CD4-positive, alpha-beta T cell treated with Interleukin-12 subunit alpha and Interleukin-12 subunit beta, for 1 hour (primary cell): Measurements from ENCODE around the gene ACTR1B.
"Not testable (repeated sequence)": the region's sequence is repeated elsewhere in the genome, so short reads cannot be mapped to it uniquely, and the experiment has no call there.

Experiments used
- DNase-seq: peaks from one replicate; pipeline ENCODE4 v3.0.0-alpha.2; 2020

Gene ACTR1B

DNA sequence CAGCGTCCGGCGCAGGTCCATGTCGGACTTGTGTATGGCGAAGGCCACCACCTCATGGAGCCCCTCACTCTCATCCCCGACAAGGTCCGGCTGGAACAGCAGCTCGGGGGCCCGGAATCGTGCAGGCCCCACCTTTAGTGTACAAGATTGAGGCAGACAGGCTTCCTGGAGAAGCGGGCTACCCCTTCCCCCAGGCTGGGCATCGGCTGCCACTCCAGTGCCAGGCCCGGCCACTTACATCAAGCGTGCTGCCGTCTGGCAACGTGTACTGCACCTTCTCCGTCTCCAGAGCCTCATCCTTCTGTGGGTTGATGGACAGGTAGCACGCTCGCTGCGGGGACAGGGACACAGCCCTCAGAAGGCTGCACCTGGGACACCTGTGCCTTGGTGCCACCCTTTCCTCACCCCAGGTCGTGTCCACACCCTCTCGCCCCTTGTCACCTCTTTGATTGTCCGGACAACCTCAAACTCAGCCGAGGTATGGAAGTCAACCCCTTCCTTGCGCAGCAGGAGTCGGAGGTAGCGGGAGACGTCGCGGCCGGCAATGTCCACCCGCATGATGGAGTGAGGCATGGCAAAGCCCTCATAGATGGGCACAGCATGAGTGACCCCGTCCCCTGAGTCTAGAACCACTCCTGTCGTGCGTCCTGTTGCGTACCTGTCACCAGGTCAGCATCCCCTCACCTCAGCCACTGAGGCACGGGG lies 5.7 kb downstream of the ACTR1B start:
- DNase-seq, result no peak

DNA sequence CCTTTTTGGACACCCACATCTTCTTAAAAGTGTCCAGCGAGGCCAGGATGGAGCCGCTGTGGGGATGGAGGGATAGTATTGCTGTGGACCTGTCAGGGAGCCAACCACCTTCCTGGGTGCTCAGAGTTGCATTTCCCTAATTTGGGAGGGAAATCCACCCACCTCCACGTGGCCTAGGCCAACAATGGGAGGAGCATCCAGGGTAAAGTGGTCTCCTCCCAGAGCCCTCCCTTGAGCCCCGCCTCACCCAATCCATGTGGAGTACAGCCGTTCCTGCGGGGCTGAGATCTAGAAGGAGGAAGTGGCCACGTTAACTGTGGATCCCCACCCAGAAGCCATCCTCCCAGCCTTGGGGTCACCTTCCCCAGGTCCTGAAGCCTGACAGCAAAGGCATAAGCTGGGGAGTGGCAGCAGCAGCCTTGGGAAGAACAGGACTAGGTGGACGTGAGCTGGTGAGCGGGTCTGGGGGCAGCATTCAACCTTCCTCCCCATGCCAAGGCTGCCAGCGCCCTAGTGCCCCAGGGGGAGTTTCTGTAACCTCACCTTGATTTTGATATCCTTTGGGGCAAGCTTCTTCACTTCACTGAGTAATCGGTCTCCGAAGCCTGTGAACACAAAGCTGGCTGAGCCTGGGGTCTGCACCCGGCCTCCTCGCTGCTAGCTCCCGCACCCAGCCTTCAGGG lies 6.8 kb downstream of the ACTR1B start:
- no peak for DNase-seq

DNA sequence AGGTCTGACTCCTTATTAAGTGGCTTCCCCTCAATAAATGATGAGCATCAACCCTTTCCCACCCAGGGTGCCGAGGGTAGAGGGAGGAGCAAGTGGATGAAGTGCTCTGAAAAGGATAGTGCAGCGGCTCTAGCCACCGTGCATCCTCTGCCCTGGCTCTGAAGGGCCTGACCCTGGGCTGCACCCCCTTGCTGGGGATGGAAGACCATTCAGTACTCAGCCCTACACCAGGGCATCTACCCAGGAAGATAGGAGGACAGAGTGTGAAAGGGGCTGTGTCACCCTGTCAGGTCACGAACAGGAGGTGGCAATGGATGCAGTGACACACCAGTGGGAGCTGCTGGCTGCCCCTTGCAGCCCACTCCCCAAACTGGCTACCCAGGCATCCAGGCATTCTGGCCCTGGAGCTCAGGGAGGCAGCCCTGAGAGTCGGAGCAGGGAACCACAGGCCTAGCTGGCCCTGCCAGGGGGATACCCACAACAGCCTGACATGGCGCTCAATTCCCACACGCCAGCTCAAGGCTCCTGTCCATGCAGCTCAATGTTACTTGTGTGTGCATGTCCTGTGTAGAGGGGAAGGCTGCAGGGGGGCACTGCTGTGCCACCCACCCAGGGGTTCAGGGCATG lies 7.6 kb downstream of the ACTR1B start:
- DNase-seq, result no peak

DNA sequence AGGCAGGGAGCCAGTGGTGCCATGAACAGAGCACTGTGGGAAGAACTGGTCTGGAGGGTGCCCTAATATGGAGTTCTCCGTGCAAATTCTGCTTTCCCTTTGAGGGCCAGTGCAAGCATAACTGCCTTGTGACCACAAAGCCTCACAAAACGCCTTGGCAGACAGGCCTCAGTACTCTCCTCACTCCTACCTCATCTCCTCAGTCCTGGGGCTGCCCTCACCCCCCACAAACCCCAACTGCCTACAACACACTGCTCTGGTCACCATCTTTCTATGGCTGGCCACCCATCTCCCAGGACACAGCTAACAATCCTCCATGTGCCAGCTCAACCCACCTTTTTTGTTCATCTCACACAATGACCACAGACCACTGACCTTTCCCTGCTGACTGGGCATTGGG lies 9.1 kb downstream of the ACTR1B start:
- no peak for DNase-seq

- no peak for DNase-seq
Measured at GRCh38 chr2:97654309-97654708, 9.5 kb downstream of the ACTR1B start.

DNA sequence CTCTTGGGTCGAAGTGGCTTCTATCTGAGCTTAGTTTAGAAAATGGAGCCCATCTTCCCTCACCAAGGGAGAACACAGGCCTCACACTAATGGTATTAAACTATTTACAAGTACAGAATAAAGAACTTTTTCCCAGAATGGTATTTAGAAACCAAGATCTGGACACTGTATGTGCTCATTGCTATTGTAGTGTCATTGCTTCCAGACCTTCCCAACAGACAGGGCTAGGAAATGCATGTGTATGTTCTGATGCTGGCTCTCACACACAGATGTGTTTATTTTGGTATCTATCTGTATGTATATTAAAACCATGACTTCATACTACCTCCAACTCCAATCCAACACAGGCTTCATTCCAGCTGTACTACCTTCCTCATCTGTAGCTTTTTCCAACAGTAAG lies 10.0 kb downstream of the ACTR1B start:
- no peak for DNase-seq

- DNase-seq, result no peak
Measured at GRCh38 chr2:97653473-97653872, 10.4 kb downstream of the ACTR1B start.

- no peak for DNase-seq
Measured at GRCh38 chr2:97651114-97651513, 12.7 kb downstream of the ACTR1B start.

DNA sequence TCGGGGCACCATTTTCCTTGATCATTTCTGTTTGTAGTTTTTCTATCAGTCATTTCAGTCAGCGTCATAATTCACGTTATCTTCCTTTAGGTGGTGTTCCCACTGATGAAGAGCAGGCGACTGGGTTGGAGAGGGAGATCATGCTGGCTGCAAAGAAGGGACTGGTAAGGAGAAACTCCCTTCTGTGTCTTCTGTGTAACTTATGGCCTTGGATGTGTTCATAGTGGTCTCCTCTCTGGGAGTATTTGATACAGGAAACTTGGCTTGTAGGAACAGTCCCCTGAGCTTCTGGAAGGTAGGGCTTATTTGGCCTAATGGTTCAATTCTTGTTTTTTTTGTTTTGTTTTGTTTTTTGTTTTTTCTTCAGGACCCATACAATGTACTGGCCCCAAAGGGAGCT lies 16.9 kb downstream of the ACTR1B start:
- no peak for DNase-seq

- peak; percentile 98 for DNase-seq
Measured at GRCh38 chr2:97645695-97646629, 17.9 kb downstream of the ACTR1B start, which contains the start of gene COX5B. Gene COX5B (plus strand): TSS chr2:97646062. CDS start chr2:97646087, 25 bp downstream.

DNA sequence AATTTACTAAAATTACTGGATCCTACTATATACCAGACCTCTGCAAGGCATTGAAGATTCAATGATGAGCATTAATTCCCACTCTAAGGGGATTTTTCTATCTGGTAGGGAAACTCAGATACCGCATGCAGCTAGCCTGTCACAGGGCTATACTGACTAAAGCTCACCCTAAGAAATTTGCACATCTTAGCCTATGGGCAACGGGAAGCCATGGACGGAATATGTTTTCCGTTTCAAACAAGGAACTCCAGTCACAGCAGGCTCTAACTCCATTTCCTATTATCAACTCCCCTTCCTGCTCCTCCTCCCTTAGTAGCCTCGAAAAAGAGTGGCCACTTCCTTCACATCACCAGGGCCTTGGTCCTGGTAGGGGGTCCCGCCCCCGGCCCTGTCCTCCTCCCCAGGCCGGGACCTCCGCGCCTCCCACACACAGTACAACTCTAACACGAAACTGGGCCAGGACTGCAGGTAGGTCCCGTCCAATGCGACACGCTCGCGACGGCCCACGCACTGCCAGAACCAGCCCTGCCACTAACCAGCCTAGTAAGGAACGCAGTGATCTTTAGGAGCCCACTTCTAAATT lies 18.6 kb downstream of the ACTR1B start:
- DNase-seq, result no peak

- no peak for DNase-seq
Measured at GRCh38 chr2:97644023-97644717, 19.7 kb downstream of the ACTR1B start.

DNA sequence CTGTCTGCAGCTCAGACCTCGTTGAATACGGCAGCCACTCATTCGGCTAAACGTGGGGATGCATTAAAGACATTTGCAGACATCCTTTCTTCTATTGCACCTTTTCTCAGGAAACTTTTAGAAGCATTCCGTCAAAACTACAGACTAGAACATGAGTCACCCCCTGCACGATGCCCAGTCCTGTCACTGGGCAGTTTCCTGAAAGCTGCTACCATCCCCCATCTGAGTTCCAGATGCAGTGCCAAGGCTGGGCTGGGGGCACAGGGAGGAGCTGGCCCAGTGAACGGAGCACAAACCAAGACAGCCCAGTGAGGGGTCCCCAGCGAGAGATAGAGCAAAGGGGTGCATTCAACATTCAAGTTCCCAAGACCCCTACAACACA lies 37.8 kb downstream of the ACTR1B start:
- not testable (repeated sequence) for DNase-seq

- not testable (repeated sequence) for DNase-seq
Measured at GRCh38 chr2:97625354-97626048, 38.3 kb downstream of the ACTR1B start.

- not testable (repeated sequence) for DNase-seq
Measured at GRCh38 chr2:97622976-97623375, 40.9 kb downstream of the ACTR1B start.

GRCh38 chr2:97620492-97620891 lies 43.4 kb downstream of the ACTR1B start:
- DNase-seq, result not testable (repeated sequence)

DNA sequence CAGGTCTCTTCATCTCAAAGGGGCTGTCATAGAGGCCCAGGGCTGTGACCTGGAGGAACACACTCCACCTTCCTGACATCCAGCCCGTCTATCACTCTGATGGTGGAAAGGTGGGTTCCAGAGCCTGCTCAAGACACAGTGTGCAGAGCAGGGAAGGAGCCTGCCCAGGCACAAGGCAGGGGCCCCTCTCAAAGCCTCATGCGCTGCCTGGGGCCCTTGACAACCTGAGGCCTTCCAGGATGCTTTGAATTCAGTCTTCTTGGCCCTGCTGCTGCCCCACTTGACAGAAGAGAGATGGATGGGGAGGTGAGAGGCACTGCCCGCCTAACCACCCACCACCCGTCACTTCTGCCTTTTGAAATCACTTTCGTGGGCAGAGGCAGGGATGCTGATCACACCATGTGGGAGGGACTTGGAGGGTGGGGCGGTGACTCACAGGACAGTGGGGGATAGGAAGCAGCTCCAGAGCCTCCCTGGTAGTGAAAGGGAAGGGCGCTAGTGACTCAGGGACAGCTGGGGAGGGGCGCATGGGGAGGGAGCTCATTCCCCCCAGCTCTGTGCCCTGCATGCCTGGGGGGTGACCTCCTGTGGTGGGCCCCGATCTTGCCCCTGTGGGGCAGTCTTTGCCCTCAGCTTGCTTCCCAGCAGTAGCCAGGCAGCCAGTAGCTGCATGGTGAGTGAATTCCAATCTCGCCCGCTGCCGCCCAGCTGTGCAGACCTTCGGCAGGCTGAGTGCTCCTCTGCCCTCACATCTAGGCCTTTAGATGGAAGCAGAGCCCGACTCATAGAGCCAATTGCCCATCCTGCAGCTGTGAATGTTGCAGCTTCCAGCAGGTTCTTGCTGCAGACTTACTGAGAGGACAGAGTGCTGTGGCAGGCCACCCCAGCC lies 44.7 kb downstream of the ACTR1B start:
- not testable (repeated sequence) for DNase-seq

DNA sequence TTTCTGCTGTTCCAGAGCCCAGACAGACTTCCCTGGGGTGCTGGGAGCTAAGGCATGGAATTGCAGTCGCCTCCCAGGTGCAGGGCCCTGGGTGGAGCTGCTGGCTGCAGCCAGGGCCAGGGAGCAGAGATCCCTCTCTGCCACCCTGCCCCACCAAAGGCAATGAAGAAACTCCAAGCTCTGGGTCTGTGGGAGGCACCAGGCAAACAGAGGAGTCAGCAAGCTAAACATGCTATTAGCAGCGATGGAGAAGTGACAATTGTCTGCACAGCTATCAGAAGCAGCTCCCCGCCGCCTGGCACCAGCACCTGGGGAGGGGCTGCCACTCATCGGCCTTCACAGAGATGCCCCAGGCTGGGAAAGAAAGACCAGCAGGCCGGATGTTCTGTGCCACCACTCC lies 45.9 kb downstream of the ACTR1B start:
- no peak for DNase-seq

DNA sequence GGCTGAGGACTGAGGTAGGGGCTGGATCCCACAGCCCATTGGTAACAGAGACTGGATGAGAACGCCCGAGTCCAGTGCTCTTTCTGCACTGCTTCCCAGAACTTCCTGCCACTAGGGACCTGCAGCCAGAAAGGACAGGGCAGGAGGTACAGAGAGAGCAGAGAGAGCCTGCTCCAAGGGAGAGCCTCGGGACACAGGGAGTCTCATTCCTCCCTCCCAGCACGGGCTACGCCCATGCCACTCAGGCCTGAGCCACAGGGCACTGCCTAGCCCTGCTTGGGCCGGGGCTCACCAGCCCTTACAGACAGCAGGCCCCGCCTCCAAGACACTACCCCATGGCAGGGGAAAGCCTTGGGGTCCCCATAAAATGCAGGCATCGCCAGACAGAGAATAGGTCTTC lies 48.1 kb downstream of the ACTR1B start:
- DNase-seq, result not testable (repeated sequence)

DNA sequence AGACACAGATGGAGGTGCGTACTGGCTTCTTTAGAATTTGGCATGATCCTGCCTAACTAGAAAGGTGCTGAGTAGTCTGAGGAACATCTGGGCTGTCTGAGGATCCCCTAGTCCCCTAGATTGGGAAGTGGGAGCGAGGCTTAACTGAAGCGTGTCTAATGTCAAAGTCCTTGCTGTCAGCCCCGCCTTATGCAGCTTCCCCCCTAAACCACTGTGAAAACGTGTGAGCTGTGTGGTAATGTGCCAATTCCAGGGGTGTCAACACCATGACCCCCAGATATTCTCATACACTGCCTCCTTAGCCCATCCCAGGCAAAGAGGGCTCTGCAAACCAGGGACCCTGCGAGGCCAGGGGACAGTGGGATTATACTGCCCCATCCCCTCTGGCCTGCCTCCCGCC lies 51.9 kb downstream of the ACTR1B start:
- not testable (repeated sequence) for DNase-seq
